PFSK-1 (cell line): ENCODE data around the gene KCNE4.

Experiments
- POLR2AphosphoS5 ChIP-seq: IDR thresholded peaks from 2 replicates; pipeline ENCODE4 v1.6.1; 2012; ENCODE audit warnings: low read depth, mild to moderate bottlenecking, control low read depth, low read length, moderate library complexity
- REST ChIP-seq, 2 experiments: IDR thresholded peaks; 2 replicates each; pipeline versions ENCODE4 v1.6.1 to v1.8.0; 2011 to 2012; ENCODE audit warnings: low read depth in 2 of 2, low read length in 2 of 2, control low read depth in 1 of 2, inconsistent platforms in 1 of 2, mild to moderate bottlenecking in 1 of 2, moderate library complexity in 1 of 2; ENCODE audit not compliant: insufficient read depth in 1 of 2
- SIN3A ChIP-seq: IDR thresholded peaks from 2 replicates; pipeline ENCODE4 v1.6.1; 2012; ENCODE audit warnings: mild to moderate bottlenecking, low read length, moderate library complexity, borderline replicate concordance; ENCODE audit not compliant: insufficient read depth
- TAF1 ChIP-seq: IDR thresholded peaks from 2 replicates; pipeline ENCODE4 v1.6.1; 2012; ENCODE audit warnings: low read length, control low read depth, borderline replicate concordance; ENCODE audit not compliant: insufficient read depth

GRCh38 chr2:223104336-223105132 lies 52.5 kb downstream of the KCNE4 start:
- no peak for TF ChIP-seq POLR2AphosphoS5
- TF ChIP-seq TAF1, result no peak
- no peak for TF ChIP-seq REST (IDR thresholded peaks at IDR 0.05; ENCODE audit: insufficient read depth in 1 of 2, low read depth in 2 of 2, low read length in 2 of 2)
- no peak for TF ChIP-seq SIN3A
